ENCODE measurements around the gene FBXW7. TPM values are rescaled to one million over a fixed set of nuclear protein-coding genes. Genes with fewer than 3 reads are reported as not detected.

FBXW7 gene
- total RNA-seq, 1 experiment from 2014 or later: 27.1 TPM

DNA sequence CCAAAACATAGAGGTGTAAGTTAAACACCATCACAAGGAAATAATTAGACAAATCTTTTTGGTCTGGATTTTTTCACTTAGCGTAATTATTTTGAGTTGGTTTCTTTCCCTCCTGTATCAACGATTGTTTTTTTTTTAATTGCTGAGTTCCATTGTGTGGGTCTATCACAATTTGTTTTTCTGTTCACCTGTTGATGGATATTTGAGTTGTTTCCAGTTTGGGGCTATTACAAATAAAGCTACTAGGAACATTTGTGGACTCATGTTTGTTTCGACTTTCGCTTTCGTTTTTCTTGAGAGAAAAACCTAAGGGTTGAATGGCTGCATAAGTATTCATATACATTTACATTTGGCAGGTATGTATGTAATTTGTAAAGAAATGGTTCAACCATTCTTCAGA lies 20.4 kb upstream of the FBXW7 start:
- Histone ChIP-seq H3K14ac (ENCODE audit: insufficient read depth, low read length) (no peak overlapping the region), H2BK120ac (ENCODE audit: low read depth, low read length, poor library complexity, severe bottlenecking) (no peak overlapping the region), H2AFZ (ENCODE audit: low read length) (no peak overlapping the region), H3T11ph (ENCODE audit: low read length) (no peak overlapping the region), H3K56ac (ENCODE audit: insufficient read length, low read depth, low read length) (no peak overlapping the region), H2BK12ac (ENCODE audit: insufficient read length, low read depth, low read length) (no peak overlapping the region), H4K91ac (ENCODE audit: insufficient read length, low read depth, low read length) (no peak overlapping the region), H3K27ac (ENCODE audit: insufficient read length, low read depth, low read length) (no peak overlapping the region), H3K9ac (ENCODE audit: extremely low read depth, insufficient read length, low read length) (no peak overlapping the region), H3K23me2 (ENCODE audit: insufficient read length, low read depth, low read length, poor library complexity, severe bottlenecking) (no peaks in the 10 kb centered on the region), H4K8ac (replicated peaks; ENCODE audit: insufficient read length, low read depth, low read length) (no peak overlapping the region), H3K4me1 (ENCODE audit: insufficient read depth, low read length) (no peaks in the 10 kb centered on the region), H3K4ac (ENCODE audit: low read depth, low read length) (no peak overlapping the region), H3K23ac (ENCODE audit: insufficient read length, low read depth, low read length) (no peak overlapping the region), H2BK5ac (ENCODE audit: insufficient read length, low read length) (no peak overlapping the region), H3K9me3 (ENCODE audit: control insufficient read depth, low read depth, low read length) (no peaks in the 10 kb centered on the region), H2BK15ac (ENCODE audit: low read depth, low read length) (no peak overlapping the region), H3K18ac (ENCODE audit: insufficient read length, low read depth, low read length) (no peak overlapping the region), H4K5ac (ENCODE audit: insufficient read length, low read depth, low read length) (no peak overlapping the region), H3K4me2 (ENCODE audit: insufficient read depth, insufficient read length, low read length) (no peak overlapping the region), H2BK20ac (ENCODE audit: low read depth, low read length, poor library complexity, severe bottlenecking) (no peak overlapping the region), H3K79me1 (ENCODE audit: insufficient read depth, low read depth, low read length, poor library complexity, severe bottlenecking) (no peaks in the 10 kb centered on the region), H3K79me2 (ENCODE audit: insufficient read depth, low read length) (no peaks in the 10 kb centered on the region), H4K20me1 (ENCODE audit: control insufficient read depth, insufficient read depth, insufficient read length) (no peaks in the 10 kb centered on the region), H2AK5ac (ENCODE audit: insufficient read length, low read length) (no peak overlapping the region), H3K27me3 (ENCODE audit: insufficient read depth, low read length) (no peaks in the 10 kb centered on the region)
- no peak for DNase-seq
- WGBS (ENCODE audit: extremely low coverage, insufficient read length, low lambda C conversion rate): no CpG with 5 or more reads among the region's 5 CpGs
- Mint-ChIP-seq H3K36me3 (ENCODE audit: insufficient read depth in 1 of 3, low read depth in 3 of 3) (no peaks in the 10 kb centered on the region), H3K4me1 (no peaks in the 10 kb centered on the region), H3K27ac (no peak overlapping the region), H3K9me3 (no peaks in the 10 kb centered on the region), H3K27me3 (ENCODE audit: low read depth) (no peaks in the 10 kb centered on the region), H3K4me3 (no peak overlapping the region)
- TF ChIP-seq, protein P1, sequence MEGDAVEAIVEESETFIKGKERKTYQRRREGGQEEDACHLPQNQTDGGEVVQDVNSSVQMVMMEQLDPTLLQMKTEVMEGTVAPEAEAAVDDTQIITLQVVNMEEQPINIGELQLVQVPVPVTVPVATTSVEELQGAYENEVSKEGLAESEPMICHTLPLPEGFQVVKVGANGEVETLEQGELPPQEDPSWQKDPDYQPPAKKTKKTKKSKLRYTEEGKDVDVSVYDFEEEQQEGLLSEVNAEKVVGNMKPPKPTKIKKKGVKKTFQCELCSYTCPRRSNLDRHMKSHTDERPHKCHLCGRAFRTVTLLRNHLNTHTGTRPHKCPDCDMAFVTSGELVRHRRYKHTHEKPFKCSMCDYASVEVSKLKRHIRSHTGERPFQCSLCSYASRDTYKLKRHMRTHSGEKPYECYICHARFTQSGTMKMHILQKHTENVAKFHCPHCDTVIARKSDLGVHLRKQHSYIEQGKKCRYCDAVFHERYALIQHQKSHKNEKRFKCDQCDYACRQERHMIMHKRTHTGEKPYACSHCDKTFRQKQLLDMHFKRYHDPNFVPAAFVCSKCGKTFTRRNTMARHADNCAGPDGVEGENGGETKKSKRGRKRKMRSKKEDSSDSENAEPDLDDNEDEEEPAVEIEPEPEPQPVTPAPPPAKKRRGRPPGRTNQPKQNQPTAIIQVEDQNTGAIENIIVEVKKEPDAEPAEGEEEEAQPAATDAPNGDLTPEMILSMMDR (conservative IDR thresholded peaks at IDR 0.05): no peak
